Measurements from ENCODE around the gene PLCB3. TPM values are rescaled to one million over a fixed set of nuclear protein-coding genes. Genes with fewer than 3 reads are reported as not detected.

PLCB3 gene
- total RNA-seq, 1 donor from 2014 or later: 23.4 TPM

- Mint-ChIP-seq H3K4me1 (ENCODE audit: low read depth) (peaks cover 12% of the 10 kb centered on the region), H3K27ac (no peak overlapping the region), H3K27me3 (ENCODE audit: low read depth) (peaks cover 73% of the 10 kb centered on the region), H3K4me3 (ENCODE audit: low read depth) (no peak overlapping the region), H3K36me3 (ENCODE audit: low read depth) (no peaks in the 10 kb centered on the region), H3K9me3 (no peaks in the 10 kb centered on the region)
- intact Hi-C loops (cut with micrococcal nuclease): no loop called here
- no peak for DNase-seq (ENCODE audit: low spot score)
Observed at GRCh38 chr11:64296236-64296635, 44.9 kb downstream of the PLCB3 start.

- peaks cover 73% of the 10 kb centered on the region for H3K27me3 Mint-ChIP-seq (ENCODE audit: low read depth)
- H3K36me3 Mint-ChIP-seq (ENCODE audit: low read depth): no peaks in the 10 kb centered on the region
- H3K4me3 Mint-ChIP-seq (ENCODE audit: low read depth): no peak overlapping the region
- no peaks in the 10 kb centered on the region for H3K9me3 Mint-ChIP-seq
- no peak for DNase-seq (ENCODE audit: low spot score)
- intact Hi-C loops (cut with micrococcal nuclease): no loop called here
- no peak overlapping the region for H3K27ac Mint-ChIP-seq
- peaks cover 12% of the 10 kb centered on the region for H3K4me1 Mint-ChIP-seq (ENCODE audit: low read depth)
Observed at GRCh38 chr11:64296830-64297698, 45.7 kb downstream of the PLCB3 start.

- intact Hi-C loops (cut with micrococcal nuclease): no loop called here
- no peaks in the 10 kb centered on the region for H3K36me3 Mint-ChIP-seq (ENCODE audit: low read depth)
- no peak overlapping the region for H3K4me3 Mint-ChIP-seq (ENCODE audit: low read depth)
- H3K4me1 Mint-ChIP-seq (ENCODE audit: low read depth): peaks cover 9% of the 10 kb centered on the region
- no peak overlapping the region for H3K27ac Mint-ChIP-seq
- H3K27me3 Mint-ChIP-seq (ENCODE audit: low read depth): peaks cover 69% of the 10 kb centered on the region
- H3K9me3 Mint-ChIP-seq: no peaks in the 10 kb centered on the region
- DNase-seq (ENCODE audit: low spot score): no peak
Observed at GRCh38 chr11:64297699-64298358, 46.5 kb downstream of the PLCB3 start.

GRCh38 chr11:64298966-64299846 lies 47.9 kb downstream of the PLCB3 start:
- peaks cover 58% of the 10 kb centered on the region for H3K27me3 Mint-ChIP-seq (ENCODE audit: low read depth)
- H3K9me3 Mint-ChIP-seq: no peaks in the 10 kb centered on the region
- H3K4me3 Mint-ChIP-seq (ENCODE audit: low read depth): peak overlapping the region; percentile 10
- H3K36me3 Mint-ChIP-seq (ENCODE audit: low read depth): no peaks in the 10 kb centered on the region
- peaks cover 15% of the 10 kb centered on the region for H3K4me1 Mint-ChIP-seq (ENCODE audit: low read depth)
- no peak for DNase-seq (ENCODE audit: low spot score)
- no peak overlapping the region for H3K27ac Mint-ChIP-seq
- intact Hi-C loops (cut with micrococcal nuclease): no loop called here

- intact Hi-C loops (cut with micrococcal nuclease): no loop called here
- no peak within 1 kb of the TSS for H3K27ac Mint-ChIP-seq
- H3K36me3 Mint-ChIP-seq (ENCODE audit: low read depth): no peaks in the 10 kb centered on the region
- H3K4me3 Mint-ChIP-seq (ENCODE audit: low read depth): peak within 1 kb of the TSS; percentile 67
- no peak for DNase-seq (ENCODE audit: low spot score)
- H3K4me1 Mint-ChIP-seq (ENCODE audit: low read depth): peaks cover 18% of the 10 kb centered on the region
- H3K27me3 Mint-ChIP-seq (ENCODE audit: low read depth): peaks cover 51% of the 10 kb centered on the region
- H3K9me3 Mint-ChIP-seq: no peaks in the 10 kb centered on the region
Observed at GRCh38 chr11:64299847-64300648, 48.7 kb downstream of the PLCB3 start, which contains the start of gene CATSPERZ. Gene CATSPERZ (plus strand): TSS chr11:64300358. CDS start chr11:64300411, 53 bp downstream.

- peak overlapping the region; percentile 91 for H3K4me3 Mint-ChIP-seq (ENCODE audit: low read depth)
- intact Hi-C loops (cut with micrococcal nuclease): loop anchor here (1.0 to 2.0 kb wide), 6 partner anchors 19 to 117 kb away; partner anchors contain the start of genes BAD, GPR137, PLCB3 and STIP1
- H3K36me3 Mint-ChIP-seq (ENCODE audit: low read depth): peaks cover 14% of the 10 kb centered on the region
- H3K27me3 Mint-ChIP-seq (ENCODE audit: low read depth): peaks cover 18% of the 10 kb centered on the region
- DNase-seq (ENCODE audit: low spot score): no peak
- H3K4me1 Mint-ChIP-seq (ENCODE audit: low read depth): peaks cover 21% of the 10 kb centered on the region
- peak overlapping the region; percentile 99 for H3K27ac Mint-ChIP-seq
- H3K9me3 Mint-ChIP-seq: no peaks in the 10 kb centered on the region
Observed at GRCh38 chr11:64303109-64304031, 52.0 kb downstream of the PLCB3 start.

- intact Hi-C loops (cut with micrococcal nuclease): loop anchor here (1.0 to 2.0 kb wide), 6 partner anchors 19 to 117 kb away; partner anchors contain the start of genes BAD, GPR137, PLCB3 and STIP1
- H3K4me1 Mint-ChIP-seq (ENCODE audit: low read depth): peaks cover 21% of the 10 kb centered on the region
- H3K4me3 Mint-ChIP-seq (ENCODE audit: low read depth): peak overlapping the region; percentile 91
Observed at GRCh38 chr11:64304032-64304315, 52.6 kb downstream of the PLCB3 start.

GRCh38 chr11:64304316-64305072 lies 53.2 kb downstream of the PLCB3 start:
- Mint-ChIP-seq H3K27ac (peak overlapping the region; percentile 99), H3K27me3 (ENCODE audit: low read depth) (peaks cover 14% of the 10 kb centered on the region), H3K4me1 (ENCODE audit: low read depth) (peaks cover 21% of the 10 kb centered on the region), H3K36me3 (ENCODE audit: low read depth) (peaks cover 18% of the 10 kb centered on the region), H3K4me3 (ENCODE audit: low read depth) (peak overlapping the region; percentile 91), H3K9me3 (no peaks in the 10 kb centered on the region)
- peak; percentile 88 for DNase-seq (ENCODE audit: low spot score)
- intact Hi-C loops (cut with micrococcal nuclease): loop anchor here (1.0 to 5.0 kb wide), 9 partner anchors 20 to 474 kb away; partner anchors contain the start of genes BAD, CCDC88B, FKBP2 and GPR137

More at GRCh38 chr11:64304032-64304315, 52.6 kb downstream of the PLCB3 start:
- Mint-ChIP-seq H3K27me3 (ENCODE audit: low read depth) (peaks cover 14% of the 10 kb centered on the region), H3K36me3 (ENCODE audit: low read depth) (peaks cover 14% of the 10 kb centered on the region), H3K27ac (peak overlapping the region; percentile 99), H3K9me3 (no peaks in the 10 kb centered on the region)
- no peak for DNase-seq (ENCODE audit: low spot score)

GRCh38 chr11:64305075-64305690 lies 53.9 kb downstream of the PLCB3 start, which contains the start of gene ESRRA:
Gene ESRRA (plus strand): TSS chr11:64305524. CDS start chr11:64307180, 1,656 bp downstream.
- H3K36me3 Mint-ChIP-seq (ENCODE audit: low read depth): peaks cover 18% of the 10 kb centered on the region
- H3K4me3 Mint-ChIP-seq (ENCODE audit: low read depth): peak within 1 kb of the TSS; percentile 94
- peak within 1 kb of the TSS; percentile 99 for H3K27ac Mint-ChIP-seq
- H3K4me1 Mint-ChIP-seq (ENCODE audit: low read depth): peaks cover 18% of the 10 kb centered on the region
- intact Hi-C loops (cut with micrococcal nuclease): loop anchor here (1.0 to 5.0 kb wide), 7 partner anchors 20 to 473 kb away; partner anchors contain the start of genes BAD, CCDC88B, FKBP2 and GPR137
- DNase-seq (ENCODE audit: low spot score): peak; percentile 99
- H3K27me3 Mint-ChIP-seq (ENCODE audit: low read depth): peaks cover 8% of the 10 kb centered on the region
- H3K9me3 Mint-ChIP-seq: no peaks in the 10 kb centered on the region
